NK-92 (cell line): Measurements from ENCODE around the gene DOCK1.

ENCODE experiments used
- DNase-seq: peaks from one replicate; lab custom pipeline; 2025; ENCODE audit not compliant: unreplicated experiment; lab: John Stamatoyannopoulos, UW

The DOCK1 gene

GRCh38 chr10:127157506-127158200 is 252.4 kb downstream of the DOCK1 start:
- no peak for DNase-seq

- DNase-seq, result no peak
Measured at GRCh38 chr10:127158662-127159061, 253.4 kb downstream of the DOCK1 start.

GRCh38 chr10:127159648-127160245 is 254.5 kb downstream of the DOCK1 start:
- no peak for DNase-seq

GRCh38 chr10:127161482-127161881 is 256.3 kb downstream of the DOCK1 start:
- no peak for DNase-seq

- DNase-seq, result no peak
Measured at GRCh38 chr10:127162841-127163240, 257.6 kb downstream of the DOCK1 start.

- no peak for DNase-seq
Measured at GRCh38 chr10:127168261-127168660, 263.0 kb downstream of the DOCK1 start.

GRCh38 chr10:127174866-127175265 is 269.6 kb downstream of the DOCK1 start:
- no peak for DNase-seq

- DNase-seq, result no peak
Measured at GRCh38 chr10:127175357-127176110, 270.3 kb downstream of the DOCK1 start.

- no peak for DNase-seq
Measured at GRCh38 chr10:127176649-127177048, 271.4 kb downstream of the DOCK1 start.

- no peak for DNase-seq
Measured at GRCh38 chr10:127179612-127180250, 274.5 kb downstream of the DOCK1 start.

GRCh38 chr10:127182161-127182560 is 276.9 kb downstream of the DOCK1 start:
- no peak for DNase-seq

- DNase-seq, result no peak
Measured at GRCh38 chr10:127184582-127184981, 279.4 kb downstream of the DOCK1 start.

- no peak for DNase-seq
Measured at GRCh38 chr10:127186813-127187212, 281.6 kb downstream of the DOCK1 start.

GRCh38 chr10:127189226-127189625 is 284.0 kb downstream of the DOCK1 start:
- no peak for DNase-seq

- no peak for DNase-seq
Measured at GRCh38 chr10:127190427-127190826, 285.2 kb downstream of the DOCK1 start.

GRCh38 chr10:127193125-127193524 is 287.9 kb downstream of the DOCK1 start:
- no peak for DNase-seq

- no peak for DNase-seq
Measured at GRCh38 chr10:127194111-127194510, 288.9 kb downstream of the DOCK1 start.

- DNase-seq, result no peak
Measured at GRCh38 chr10:127194599-127194998, 289.4 kb downstream of the DOCK1 start.

GRCh38 chr10:127195041-127195506 is 289.8 kb downstream of the DOCK1 start:
- DNase-seq, result no peak

GRCh38 chr10:127195571-127196281 is 290.5 kb downstream of the DOCK1 start:
- no peak for DNase-seq
